ENCODE data around the gene DSE.
"Not testable (repeated sequence)": the region's sequence is repeated elsewhere in the genome, so short reads cannot be mapped to it uniquely, and the experiment has no call there.

Gene DSE

DNA sequence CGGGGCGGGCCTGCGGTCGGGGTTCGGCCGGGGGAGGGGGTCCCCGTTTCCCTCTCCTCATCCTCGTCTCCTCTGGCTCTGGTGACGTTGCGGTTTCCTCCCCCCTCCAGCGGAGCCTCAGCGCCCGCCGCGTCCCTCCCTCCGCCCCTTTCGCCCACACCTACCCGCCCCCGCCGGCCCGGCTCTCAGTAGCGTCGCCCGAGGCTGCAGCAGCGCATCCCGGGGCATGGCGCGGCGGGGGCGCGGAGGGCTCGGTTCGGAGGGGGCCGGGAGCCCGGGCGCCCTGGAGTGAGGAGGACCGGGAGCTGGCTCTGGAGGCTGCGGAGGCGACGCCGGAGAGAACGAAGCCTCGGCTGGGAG is at the start of gene DSE:
TSS of gene DSE (plus strand) at position 188 of the 360 bp plus-strand sequence. CDS start 28,304 bp downstream, outside the sequence.
- DNase-seq: no peak

- not testable (repeated sequence) for DNase-seq
Measured at GRCh38 chr6:116321933-116322332, 48.8 kb upstream of the DSE start.

- DNase-seq: no peak
Measured at GRCh38 chr6:116323863-116324262, 46.9 kb upstream of the DSE start.

DNA sequence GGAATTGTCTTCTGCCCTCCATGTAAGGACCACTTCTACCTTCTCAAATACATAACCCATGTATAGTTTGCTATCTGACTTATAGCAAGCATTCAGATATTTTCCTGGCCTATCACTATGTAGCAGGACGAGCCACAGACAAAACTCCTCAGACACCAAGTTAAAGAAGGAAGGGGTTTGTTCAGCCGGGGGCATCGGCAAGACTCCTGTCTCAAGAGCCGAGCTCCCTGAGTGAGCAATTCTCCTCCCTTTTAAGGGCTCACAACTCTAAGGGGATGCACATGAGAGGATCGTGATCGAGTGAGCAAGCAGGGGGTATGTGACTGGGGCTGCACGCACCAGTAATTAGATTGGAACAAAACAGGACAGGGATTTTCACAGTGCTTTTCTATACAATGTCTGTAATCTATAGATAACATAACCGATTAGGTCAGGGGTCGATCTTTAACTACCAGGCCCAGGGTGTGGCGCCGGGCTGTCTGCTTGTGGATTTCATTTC is 45.1 kb upstream of the DSE start:
- DNase-seq: not testable (repeated sequence)

DNA sequence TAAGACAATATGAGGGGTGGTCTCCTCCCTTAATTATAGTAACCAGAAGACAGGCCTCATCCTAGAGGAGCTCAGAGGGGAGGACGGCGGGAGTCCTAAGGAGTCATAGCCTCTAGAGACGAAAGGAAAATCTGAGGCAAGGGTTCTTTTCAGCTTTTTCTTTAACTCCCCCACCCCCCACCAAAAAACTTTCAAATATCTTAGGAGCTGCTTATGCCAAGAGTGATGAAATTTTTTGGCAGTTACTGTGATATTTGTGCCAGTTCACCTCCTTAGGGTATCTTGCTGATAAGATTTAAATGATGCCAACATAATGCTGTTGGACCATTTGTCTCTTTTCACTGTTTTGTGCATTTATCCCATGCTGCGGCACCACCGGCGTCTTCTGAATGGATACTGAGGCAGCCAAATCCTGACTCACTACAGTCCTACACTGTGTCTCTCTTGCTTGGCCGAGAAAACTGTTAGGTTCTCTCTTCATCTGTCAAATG is 44.5 kb upstream of the DSE start:
- no peak for DNase-seq

DNA sequence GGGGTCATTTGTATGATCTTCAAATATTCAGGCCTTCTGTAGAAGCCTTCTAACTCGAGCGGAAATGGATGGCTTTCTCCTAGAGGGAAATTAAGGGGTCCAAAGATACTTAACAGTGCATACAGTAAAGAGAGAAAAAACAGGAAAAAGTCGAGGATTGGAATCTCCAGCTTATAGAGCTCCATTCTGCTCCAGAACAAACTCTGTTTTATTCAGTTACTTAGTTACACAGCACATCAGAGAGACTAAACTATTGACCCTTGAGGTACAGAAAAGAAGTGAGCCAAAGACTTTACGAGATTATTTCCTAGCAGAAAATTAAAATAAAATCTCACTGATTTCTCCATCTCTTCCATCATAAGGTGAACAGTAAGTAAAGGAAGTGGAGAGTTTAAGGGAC is 43.8 kb upstream of the DSE start:
- DNase-seq: no peak

GRCh38 chr6:116327803-116328527 is 42.8 kb upstream of the DSE start:
- DNase-seq: no peak

DNA sequence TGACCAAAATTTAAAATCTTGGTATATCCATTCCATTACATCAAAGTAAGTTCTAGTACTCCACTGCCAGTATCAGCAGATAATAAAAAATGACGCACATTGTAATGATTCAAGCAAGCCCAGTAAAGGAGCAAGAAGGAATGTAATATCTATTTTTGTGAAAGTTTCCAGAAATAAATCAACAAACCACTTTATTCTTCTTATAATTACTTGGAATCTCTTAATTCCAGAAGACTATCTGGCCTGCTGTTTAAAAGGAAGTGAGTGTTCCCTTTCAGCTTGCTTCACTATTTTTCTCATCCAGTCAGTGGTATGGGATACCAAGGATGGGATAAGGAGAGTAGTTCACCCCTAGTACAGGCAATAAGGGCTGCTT is 42.2 kb upstream of the DSE start:
- DNase-seq: no peak

- DNase-seq: no peak
Measured at GRCh38 chr6:116329156-116329555, 41.6 kb upstream of the DSE start.

DNA sequence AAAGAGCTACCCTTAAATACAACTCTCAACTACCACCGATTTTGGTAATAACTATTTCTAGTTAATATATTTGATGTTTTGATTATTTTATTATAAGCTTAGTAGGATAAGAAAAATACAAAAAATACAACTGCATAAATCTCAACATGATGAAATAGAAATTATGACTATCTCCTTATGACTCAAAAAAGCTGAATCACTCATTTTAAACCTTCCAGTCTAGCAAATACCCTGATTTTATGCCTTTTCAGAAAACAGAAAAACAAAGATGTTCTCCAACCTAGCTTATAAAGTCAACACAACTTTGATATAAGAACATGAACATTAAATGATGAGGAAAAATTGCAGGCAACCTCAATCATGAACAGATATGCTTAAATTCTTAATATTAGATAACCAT is 40.2 kb upstream of the DSE start:
- DNase-seq: no peak

DNA sequence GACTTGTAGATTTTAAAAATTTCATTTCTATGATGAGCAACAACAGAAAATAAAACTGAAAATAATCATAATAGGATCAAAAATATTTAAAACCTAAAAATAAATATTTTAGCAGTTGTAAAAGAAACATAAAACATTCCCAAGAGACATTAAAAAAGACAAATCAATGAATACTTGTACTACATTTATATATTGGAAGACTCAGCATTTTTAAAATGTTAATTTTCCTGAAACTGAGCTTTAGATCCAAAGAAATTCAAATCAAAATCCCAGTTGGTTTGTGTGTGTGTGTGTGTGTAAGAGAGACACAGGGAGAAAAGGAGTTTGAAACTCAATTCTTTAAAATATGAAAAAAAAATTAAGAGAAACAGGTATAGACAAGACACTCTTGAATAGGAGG is 38.7 kb upstream of the DSE start:
- no peak for DNase-seq

GRCh38 chr6:116334638-116335409 is 35.9 kb upstream of the DSE start:
- DNase-seq: not testable (repeated sequence)

DNA sequence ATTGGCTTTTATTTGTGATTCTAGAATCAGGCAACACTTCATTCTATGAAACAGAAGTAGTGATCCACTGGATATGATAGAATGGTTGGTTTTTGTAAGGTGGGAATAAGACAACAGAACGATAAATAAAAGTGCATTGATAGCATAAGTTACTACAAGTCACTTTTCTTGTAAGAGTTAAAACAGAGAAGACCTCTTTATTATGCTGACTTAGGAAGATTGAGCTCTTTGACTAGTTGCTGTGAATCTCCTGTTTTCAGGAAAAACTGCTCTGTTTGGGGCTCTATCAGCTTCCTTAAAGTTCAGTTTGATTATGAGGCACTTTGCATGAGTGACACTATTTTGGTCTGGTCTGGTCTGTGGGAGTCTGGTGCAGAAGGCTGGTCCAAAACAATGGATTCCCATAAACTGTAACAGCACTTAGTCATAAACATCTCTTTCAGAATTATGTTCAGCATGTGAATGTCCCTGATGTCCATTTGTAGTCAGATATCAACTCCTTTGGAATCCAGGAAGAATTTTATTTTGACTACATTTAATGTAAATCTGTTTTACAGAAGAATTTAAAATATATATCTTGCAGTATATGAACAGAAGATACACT is 35.0 kb upstream of the DSE start:
- DNase-seq: no peak

GRCh38 chr6:116338943-116339342 is 31.8 kb upstream of the DSE start:
- DNase-seq: no peak

GRCh38 chr6:116340625-116341024 is 30.1 kb upstream of the DSE start:
- not testable (repeated sequence) for DNase-seq

DNA sequence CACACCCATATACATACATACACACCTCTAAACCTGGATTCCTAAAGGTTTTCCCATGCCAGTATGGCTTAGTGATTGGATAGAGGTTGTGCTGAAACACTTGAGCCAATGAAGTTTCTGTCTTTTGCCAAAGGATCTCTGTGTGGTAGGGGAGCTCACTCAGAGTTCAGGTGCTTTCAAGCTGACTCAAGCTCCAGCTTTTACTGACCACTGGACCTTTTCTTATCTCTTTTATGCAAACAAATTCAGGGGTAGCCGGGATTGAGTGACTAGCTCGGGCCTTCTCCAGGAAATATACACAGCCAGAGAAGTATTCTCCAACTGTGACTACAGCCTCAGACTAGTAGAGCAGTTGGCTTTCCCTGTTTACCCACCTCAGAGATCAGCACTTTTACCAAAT is 21.5 kb upstream of the DSE start:
- no peak for DNase-seq

- no peak for DNase-seq
Measured at GRCh38 chr6:116351101-116351500, 19.6 kb upstream of the DSE start.

- DNase-seq: no peak
Measured at GRCh38 chr6:116352515-116353471, 18.0 kb upstream of the DSE start.

DNA sequence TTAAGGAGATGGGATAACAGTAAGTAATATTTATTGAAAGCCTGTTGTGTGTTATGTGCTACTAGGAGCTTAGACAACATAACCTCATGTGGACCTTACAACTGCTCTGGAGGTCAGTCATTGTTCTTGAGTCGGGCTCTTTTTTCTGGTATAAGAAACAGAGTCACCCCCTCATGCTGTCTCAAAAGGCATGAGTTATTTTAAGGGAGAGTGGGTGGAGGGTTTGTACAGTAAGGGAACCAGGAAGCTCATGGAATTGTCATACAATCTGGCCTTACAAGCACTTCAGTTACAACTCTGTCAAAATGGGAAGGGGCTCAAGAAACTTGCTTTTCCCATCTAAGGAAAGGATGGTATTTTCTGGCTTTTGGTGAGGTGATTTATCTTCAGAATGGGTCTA is 16.5 kb upstream of the DSE start:
- no peak for DNase-seq

DNA sequence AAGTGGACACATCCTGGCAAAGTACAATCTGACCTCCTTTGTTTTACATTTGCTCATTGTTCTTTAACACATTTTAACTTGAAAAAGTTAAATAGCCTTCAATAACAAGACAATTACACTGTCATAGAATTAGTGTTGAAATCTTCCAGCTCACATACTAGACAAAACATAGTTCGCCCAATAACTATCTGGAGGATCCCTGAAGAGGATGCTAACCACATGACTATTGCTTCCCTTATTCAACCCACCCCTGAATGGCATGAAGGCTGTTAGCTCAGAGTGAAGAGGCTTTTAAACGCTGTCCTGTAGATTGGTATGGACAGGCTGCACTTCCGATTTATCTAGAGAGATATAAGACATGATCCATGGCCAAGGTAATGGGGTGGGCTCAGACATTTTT is 15.0 kb upstream of the DSE start:
- no peak for DNase-seq

GRCh38 chr6:116359131-116359530 is 11.6 kb upstream of the DSE start:
- DNase-seq: no peak

DNA sequence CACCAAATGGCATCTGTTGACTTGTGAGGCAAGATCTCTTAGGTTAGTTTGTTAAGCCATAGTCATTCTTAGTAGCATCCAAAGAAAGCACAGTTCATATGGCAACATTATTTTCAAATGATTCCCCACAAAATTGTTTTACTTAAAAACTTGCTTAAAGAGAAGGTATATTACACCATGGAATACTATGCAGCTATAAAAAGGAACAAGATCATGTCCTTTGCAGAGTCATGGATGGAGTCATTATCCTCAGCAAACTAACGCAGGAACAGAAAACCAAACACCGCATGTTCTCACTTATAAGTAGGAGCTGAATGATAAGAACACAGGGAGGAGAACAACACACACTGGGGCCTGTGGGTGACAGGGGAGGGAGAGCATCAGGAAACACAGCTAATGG is 10.9 kb upstream of the DSE start:
- DNase-seq: no peak

GRCh38 chr6:116362276-116362675 is 8.5 kb upstream of the DSE start:
- DNase-seq: no peak

Data from cerebellar nuclear complex (tissue), 1 donor.